Brain microvascular endothelial cell (primary cell): ENCODE data around the gene VAV2.

ENCODE experiments used
- DNase-seq: peaks from one replicate; pipeline ENCODE4 v3.0.0-alpha.2; 2020
- H3K27ac ChIP-seq: fragments of 250-450 bp; sonication (Bioruptor Pico); 2 replicates; pipeline ENCODE4 v1.5.1; 2020; ENCODE audit warnings: mild to moderate bottlenecking, moderate library complexity
- H3K27me3 ChIP-seq: fragments of 250-450 bp; sonication (Bioruptor Pico); replicated peaks from 2 replicates; pipeline ENCODE4 v1.5.1; 2020; ENCODE audit warnings: mild to moderate bottlenecking
- H3K36me3 ChIP-seq: fragments of 250-450 bp; sonication (Bioruptor Pico); replicated peaks from 2 replicates; pipeline ENCODE4 v1.5.1; 2020; ENCODE audit warnings: mild to moderate bottlenecking
- H3K4me3 ChIP-seq: 2 replicates; pipeline ENCODE4 v1.5.1; 2011; ENCODE audit warnings: low read depth, mild to moderate bottlenecking, control low read depth, low read length, moderate library complexity
- in situ Hi-C: cut with HindIII; loops from 2 replicates; pipeline ENCODE4 v1.10.0; 2017; ENCODE audit warnings: low sequenced_read_pairs, low pct_ligation_motif_present
- TF ChIP-seq, protein P1 (sequence below): IDR thresholded peaks from 2 replicates; pipeline ENCODE4 v1.5.1; 2011; ENCODE audit warnings: low read depth, mild to moderate bottlenecking, moderate library complexity, low read length, control low read depth, inconsistent platforms; ENCODE audit errors: missing control alignments

The VAV2 gene

DNA sequence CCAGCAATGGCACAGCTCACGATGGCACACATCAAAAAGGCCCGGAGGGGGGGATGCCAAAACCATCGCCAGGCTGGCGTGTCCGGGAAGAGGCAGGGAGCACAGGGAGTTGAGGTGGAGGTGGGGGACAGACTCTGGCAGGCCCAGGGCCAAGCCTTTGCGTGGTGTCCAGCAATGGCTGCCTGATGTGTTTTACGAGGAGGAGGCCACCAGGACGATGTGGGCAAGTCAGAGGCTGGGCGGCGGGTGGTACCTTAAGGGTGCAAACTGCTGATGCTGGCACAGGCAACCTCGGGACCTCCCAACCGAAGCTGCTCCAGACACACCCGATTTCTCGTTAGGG is 4.7 kb downstream of the VAV2 start:
- no peak for DNase-seq
- Histone ChIP-seq H3K27me3 (no peaks in the 10 kb centered on the region), H3K27ac (no peak overlapping the region), H3K4me3 (no peak overlapping the region), H3K36me3 (no peaks in the 10 kb centered on the region)
- TF ChIP-seq, protein P1, sequence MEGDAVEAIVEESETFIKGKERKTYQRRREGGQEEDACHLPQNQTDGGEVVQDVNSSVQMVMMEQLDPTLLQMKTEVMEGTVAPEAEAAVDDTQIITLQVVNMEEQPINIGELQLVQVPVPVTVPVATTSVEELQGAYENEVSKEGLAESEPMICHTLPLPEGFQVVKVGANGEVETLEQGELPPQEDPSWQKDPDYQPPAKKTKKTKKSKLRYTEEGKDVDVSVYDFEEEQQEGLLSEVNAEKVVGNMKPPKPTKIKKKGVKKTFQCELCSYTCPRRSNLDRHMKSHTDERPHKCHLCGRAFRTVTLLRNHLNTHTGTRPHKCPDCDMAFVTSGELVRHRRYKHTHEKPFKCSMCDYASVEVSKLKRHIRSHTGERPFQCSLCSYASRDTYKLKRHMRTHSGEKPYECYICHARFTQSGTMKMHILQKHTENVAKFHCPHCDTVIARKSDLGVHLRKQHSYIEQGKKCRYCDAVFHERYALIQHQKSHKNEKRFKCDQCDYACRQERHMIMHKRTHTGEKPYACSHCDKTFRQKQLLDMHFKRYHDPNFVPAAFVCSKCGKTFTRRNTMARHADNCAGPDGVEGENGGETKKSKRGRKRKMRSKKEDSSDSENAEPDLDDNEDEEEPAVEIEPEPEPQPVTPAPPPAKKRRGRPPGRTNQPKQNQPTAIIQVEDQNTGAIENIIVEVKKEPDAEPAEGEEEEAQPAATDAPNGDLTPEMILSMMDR, result no peak
- in situ Hi-C loops, result no loop called here

DNA sequence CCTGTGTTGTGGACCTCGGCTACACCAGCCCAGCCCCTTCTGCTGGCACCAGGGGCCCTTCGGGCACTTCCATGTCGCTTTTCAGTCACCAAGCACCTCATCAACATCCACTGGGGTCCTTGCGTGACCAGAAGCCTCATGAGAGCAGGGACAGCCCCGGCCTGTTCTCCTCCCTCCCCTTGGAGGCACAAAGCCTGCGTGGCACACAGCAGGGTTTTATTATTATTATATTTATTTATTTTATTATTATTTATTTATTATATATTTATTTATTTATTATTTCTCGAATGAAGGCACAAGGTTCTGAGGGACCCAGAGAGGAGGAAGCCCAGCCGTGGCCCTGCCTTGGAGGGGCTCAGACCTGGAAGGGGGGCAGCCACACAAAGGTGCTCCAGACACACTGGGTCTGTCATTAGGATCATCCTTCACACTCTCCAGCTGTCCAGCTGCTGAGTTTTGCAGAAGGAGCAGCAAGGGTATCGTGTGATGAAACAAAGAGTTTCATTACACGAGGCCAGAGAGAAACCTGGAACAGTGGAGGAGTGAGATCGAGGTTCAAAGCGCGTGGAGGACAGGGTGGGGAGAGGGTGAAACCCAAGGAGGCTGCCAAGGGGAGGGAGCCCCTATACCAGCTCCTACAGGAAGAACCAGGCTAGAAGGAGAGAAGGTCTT is 5.2 kb downstream of the VAV2 start:
- TF ChIP-seq, protein P1, result no peak
- DNase-seq, result no peak
- H3K27ac ChIP-seq, result no peak overlapping the region
- no peaks in the 10 kb centered on the region for H3K36me3 ChIP-seq
- in situ Hi-C loops, result no loop called here
- H3K4me3 ChIP-seq, result no peak overlapping the region
- H3K27me3 ChIP-seq, result no peaks in the 10 kb centered on the region

- Histone ChIP-seq H3K27me3 (no peaks in the 10 kb centered on the region), H3K4me3 (no peak overlapping the region), H3K36me3 (no peaks in the 10 kb centered on the region), H3K27ac (no peak overlapping the region)
- in situ Hi-C loops, result no loop called here
- TF ChIP-seq, protein P1, result no peak
- DNase-seq, result no peak
These were observed 6.1 kb downstream of the VAV2 start for GRCh38 chr9:133986061-133986460.

GRCh38 chr9:133982971-133983720 is 9.0 kb downstream of the VAV2 start:
- no peaks in the 10 kb centered on the region for H3K36me3 ChIP-seq
- DNase-seq, result no peak
- no peaks in the 10 kb centered on the region for H3K27me3 ChIP-seq
- no peak overlapping the region for H3K27ac ChIP-seq
- no peak overlapping the region for H3K4me3 ChIP-seq
- TF ChIP-seq, protein P1, result no peak
- in situ Hi-C loops, result no loop called here

- no peak overlapping the region for H3K27ac ChIP-seq
- H3K36me3 ChIP-seq, result no peaks in the 10 kb centered on the region
- in situ Hi-C loops, result no loop called here
- TF ChIP-seq, protein P1, result no peak
- H3K4me3 ChIP-seq, result no peak overlapping the region
- no peaks in the 10 kb centered on the region for H3K27me3 ChIP-seq
- DNase-seq, result no peak
These were observed 10.0 kb downstream of the VAV2 start for GRCh38 chr9:133981958-133982681.
